ENCODE data around the gene PNMA8C. TPM values are rescaled to one million over a fixed set of nuclear protein-coding genes. Genes with fewer than 3 reads are reported as not detected.
"Not testable (repeated sequence)": the region's sequence is repeated elsewhere in the genome, so short reads cannot be mapped to it uniquely, and the experiment has no call there.

PNMA8C gene
- total and polyA plus RNA-seq, 2 donors (not counting 3 experiments of a cell fraction or from before 2014, with no cell fraction given), result not detected

DNA sequence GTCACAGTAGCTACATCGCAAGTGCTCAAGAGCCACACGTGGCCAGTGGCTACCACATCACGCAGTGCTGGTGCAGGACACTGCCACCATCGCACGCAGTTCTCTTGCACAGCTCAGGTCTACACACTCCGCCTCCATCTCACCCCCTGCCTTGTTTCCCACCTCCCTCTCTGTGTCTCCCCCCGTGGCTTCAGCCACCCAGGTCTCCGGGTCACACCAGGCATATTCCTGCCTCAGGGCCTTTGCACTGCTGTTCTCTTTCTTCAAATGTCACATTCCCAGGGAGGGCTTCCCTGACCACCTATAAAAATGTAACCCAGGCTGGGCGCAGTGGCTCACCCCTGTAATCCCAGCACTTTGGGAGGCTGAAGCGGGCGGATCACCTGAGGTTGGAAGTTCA is 26.0 kb downstream of the PNMA8C start:
- dilution Hi-C loops (cut with MboI; ENCODE audit: extremely low pct_ligation_motif_present, low sequenced_read_pairs) (no loop called here), intact Hi-C loops (cut with micrococcal nuclease) (loop anchor here (1.0 kb wide), 3 partner anchors 85 to 324 kb away; no protein-coding TSS in a partner anchor)
- POLR2A ChIA-PET, result interaction anchor here (0.6 kb wide), 1 partner anchor 17 kb away, joined by 3 read pairs; no protein-coding TSS in a partner anchor
- Histone ChIP-seq H3K4me2 (ENCODE audit: insufficient read depth, low read length) (no peak overlapping the region), H3K9ac (replicated peaks; ENCODE audit: extremely low read depth, insufficient read depth, low read length) (no peak overlapping the region), H3K9me3 (replicated peaks; ENCODE audit: control insufficient read depth, insufficient read depth, low read length) (no peaks in the 10 kb centered on the region), H3K27me3 (ENCODE audit: control insufficient read depth in 2 of 2, insufficient read depth in 2 of 2, low read length in 2 of 2) (peaks cover 21 to 29% of the 10 kb centered on the region in 2 experiments), H3K36me3 (ENCODE audit: control insufficient read depth in 2 of 2, extremely low read depth in 1 of 2, insufficient read depth in 2 of 2, low read length in 2 of 2) (no peaks in the 10 kb centered on the region), H3K9me1 (replicated peaks; ENCODE audit: control insufficient read depth, extremely low read depth, insufficient read depth, low read length) (no peaks in the 10 kb centered on the region), H3K27ac (ENCODE audit: insufficient read depth, low read depth, low read length) (no peak overlapping the region), H3K4me3 (replicated peaks in 1 of 3; ENCODE audit: insufficient read depth in 1 of 3, low read depth in 1 of 3, low read length in 3 of 3) (no peak overlapping the region), H3K79me2 (ENCODE audit: control insufficient read depth, insufficient read depth, low read length) (no peaks in the 10 kb centered on the region), H3K4me1 (ENCODE audit: control insufficient read depth, extremely low read depth, insufficient read depth, low read length) (no peaks in the 10 kb centered on the region), H4K20me1 (replicated peaks; ENCODE audit: control insufficient read depth, extremely low read depth, insufficient read depth, low read length) (no peaks in the 10 kb centered on the region), H2AFZ (ENCODE audit: low read depth, low read length) (no peak overlapping the region)
- CTCF ChIA-PET, result interaction anchor here (0.7 to 5.4 kb wide), 17 partner anchors 12 to 154 kb away, joined by 3 to 94 read pairs (median 4); no protein-coding TSS in a partner anchor
- TF ChIP-seq, protein P1, sequence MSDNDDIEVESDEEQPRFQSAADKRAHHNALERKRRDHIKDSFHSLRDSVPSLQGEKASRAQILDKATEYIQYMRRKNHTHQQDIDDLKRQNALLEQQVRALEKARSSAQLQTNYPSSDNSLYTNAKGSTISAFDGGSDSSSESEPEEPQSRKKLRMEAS (IDR thresholded peaks at IDR 0.05; ENCODE audit: insufficient read depth, insufficient read length), result no peak
- TF ChIP-seq, protein P2, sequence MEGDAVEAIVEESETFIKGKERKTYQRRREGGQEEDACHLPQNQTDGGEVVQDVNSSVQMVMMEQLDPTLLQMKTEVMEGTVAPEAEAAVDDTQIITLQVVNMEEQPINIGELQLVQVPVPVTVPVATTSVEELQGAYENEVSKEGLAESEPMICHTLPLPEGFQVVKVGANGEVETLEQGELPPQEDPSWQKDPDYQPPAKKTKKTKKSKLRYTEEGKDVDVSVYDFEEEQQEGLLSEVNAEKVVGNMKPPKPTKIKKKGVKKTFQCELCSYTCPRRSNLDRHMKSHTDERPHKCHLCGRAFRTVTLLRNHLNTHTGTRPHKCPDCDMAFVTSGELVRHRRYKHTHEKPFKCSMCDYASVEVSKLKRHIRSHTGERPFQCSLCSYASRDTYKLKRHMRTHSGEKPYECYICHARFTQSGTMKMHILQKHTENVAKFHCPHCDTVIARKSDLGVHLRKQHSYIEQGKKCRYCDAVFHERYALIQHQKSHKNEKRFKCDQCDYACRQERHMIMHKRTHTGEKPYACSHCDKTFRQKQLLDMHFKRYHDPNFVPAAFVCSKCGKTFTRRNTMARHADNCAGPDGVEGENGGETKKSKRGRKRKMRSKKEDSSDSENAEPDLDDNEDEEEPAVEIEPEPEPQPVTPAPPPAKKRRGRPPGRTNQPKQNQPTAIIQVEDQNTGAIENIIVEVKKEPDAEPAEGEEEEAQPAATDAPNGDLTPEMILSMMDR (IDR thresholded peaks at IDR 0.05; ENCODE audit: extremely low read depth in 1 of 2, insufficient read depth in 1 of 2, low read depth in 1 of 2, low read length in 2 of 2), result no peak
- TF ChIP-seq GATA2 (IDR thresholded peaks at IDR 0.05; ENCODE audit: insufficient read depth, insufficient read length, low read depth, low read length) (no peak), JUN (IDR thresholded peaks at IDR 0.05; ENCODE audit: borderline replicate concordance, insufficient read depth, insufficient read length, low read depth) (no peak), FOS (IDR thresholded peaks at IDR 0.05; ENCODE audit: borderline replicate concordance, insufficient read depth, low read length) (no peak), POLR2A (IDR thresholded peaks at IDR 0.05; ENCODE audit: low read depth, low read length) (no peak), MYC (IDR thresholded peaks at IDR 0.05; ENCODE audit: low read depth, low read length) (no peak)
- no peak for DNase-seq (ENCODE audit: low read depth, low spot score)
- FAIRE-seq, result no peak
- BruUV-seq (replicated peaks), result no TSS peak

DNA sequence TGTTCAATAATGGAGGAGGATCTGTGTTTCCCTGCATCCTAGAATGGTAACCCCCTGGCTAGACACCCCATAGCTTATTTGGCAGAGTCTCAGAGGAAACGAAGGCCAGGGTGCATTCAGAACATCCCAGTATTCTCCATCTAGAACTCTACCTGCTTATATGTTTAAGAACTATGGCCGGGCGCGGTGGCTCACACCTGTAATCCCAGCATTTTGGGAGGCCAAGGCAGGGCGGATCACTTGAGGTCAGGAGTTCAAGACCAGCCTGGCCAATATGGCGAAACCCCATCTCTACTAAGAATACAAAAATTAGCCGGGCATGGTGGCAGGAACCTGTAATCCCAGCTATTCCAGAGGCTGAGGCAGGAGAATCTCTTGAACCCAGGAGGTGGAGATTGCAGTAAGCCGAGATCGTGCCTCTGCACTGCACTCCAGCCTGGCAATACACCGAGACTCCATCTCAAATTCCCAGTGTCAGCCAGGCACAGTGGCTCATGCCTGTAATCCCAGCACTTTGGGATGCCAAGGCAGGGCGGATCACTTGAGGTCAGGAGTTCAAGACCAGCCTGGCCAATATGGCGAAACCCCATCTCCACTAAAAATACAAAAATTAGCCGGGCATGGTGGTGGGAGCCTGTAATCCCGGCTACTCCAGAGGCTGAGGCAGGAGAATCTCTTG is 30.8 kb downstream of the PNMA8C start:
- H3K9me3 ChIP-seq (replicated peaks; ENCODE audit: control insufficient read depth, insufficient read depth, low read length); H3K27me3 ChIP-seq (ENCODE audit: control insufficient read depth in 2 of 2, insufficient read depth in 2 of 2, low read length in 2 of 2); H3K4me1 ChIP-seq (ENCODE audit: control insufficient read depth, extremely low read depth, insufficient read depth, low read length); H3K9ac ChIP-seq (replicated peaks; ENCODE audit: extremely low read depth, insufficient read depth, low read length); FAIRE-seq; H4K20me1 ChIP-seq (replicated peaks; ENCODE audit: control insufficient read depth, extremely low read depth, insufficient read depth, low read length); H3K36me3 ChIP-seq (ENCODE audit: control insufficient read depth in 2 of 2, extremely low read depth in 1 of 2, insufficient read depth in 2 of 2, low read length in 2 of 2); H3K27ac ChIP-seq (ENCODE audit: insufficient read depth, low read depth, low read length); H3K4me2 ChIP-seq (ENCODE audit: insufficient read depth, low read length); H3K4me3 ChIP-seq (replicated peaks in 1 of 3; ENCODE audit: insufficient read depth in 1 of 3, low read depth in 1 of 3, low read length in 3 of 3); BruUV-seq (replicated peaks); H2AFZ ChIP-seq (ENCODE audit: low read depth, low read length); POLR2A ChIA-PET; H3K9me1 ChIP-seq (replicated peaks; ENCODE audit: control insufficient read depth, extremely low read depth, insufficient read depth, low read length); dilution Hi-C loops (cut with MboI; ENCODE audit: extremely low pct_ligation_motif_present, low sequenced_read_pairs); DNase-seq (ENCODE audit: low read depth, low spot score); H3K79me2 ChIP-seq (ENCODE audit: control insufficient read depth, insufficient read depth, low read length); intact Hi-C loops (cut with micrococcal nuclease): not testable (repeated sequence)
- CTCF ChIA-PET, result interaction anchor here (0.8 to 4.3 kb wide), 4 partner anchors 85 to 117 kb away, joined by 3 to 72 read pairs (median 32); no protein-coding TSS in a partner anchor
